ENCODE measurements around the gene PFKFB3. TPM values are rescaled to one million over a fixed set of nuclear protein-coding genes. Genes with fewer than 3 reads are reported as not detected.
"Not testable (repeated sequence)": the region's sequence is repeated elsewhere in the genome, so short reads cannot be mapped to it uniquely, and the experiment has no call there.

Gene PFKFB3
- total RNA-seq, 1 donor from 2014 or later = 52.4 TPM

- H3K9me3 ChIP-seq (ENCODE audit: insufficient read depth, low read depth, low read length) = no peaks in the 10 kb centered on the region
- H3K4me1 Mint-ChIP-seq (ENCODE audit: low read depth, unreplicated experiment) = peaks cover 8% of the 10 kb centered on the region
- H3K9me3 Mint-ChIP-seq (ENCODE audit: unreplicated experiment) = no peaks in the 10 kb centered on the region
Measured at GRCh38 chr10:6191147-6191546, 11.6 kb upstream of the PFKFB3 start.

GRCh38 chr10:6191569-6191968, 11.2 kb upstream of the PFKFB3 start:
- Histone ChIP-seq H3K4me1 (ENCODE audit: insufficient read depth, low read length) (peaks cover 22% of the 10 kb centered on the region), H2AFZ (ENCODE audit: low read depth, low read length) (no peak overlapping the region), H3K9me3 (ENCODE audit: insufficient read depth, low read depth, low read length) (no peaks in the 10 kb centered on the region), H3K79me2 (ENCODE audit: insufficient read depth, low read length) (peaks cover 9% of the 10 kb centered on the region), H4K20me1 (ENCODE audit: insufficient read depth, low read length) (peaks cover 30% of the 10 kb centered on the region), H3K9ac (ENCODE audit: low read length) (no peak overlapping the region), H3K4me2 (ENCODE audit: low read length) (no peak overlapping the region), H3K27me3 (ENCODE audit: insufficient read depth, low read length) (no peaks in the 10 kb centered on the region), H3K4me3 (ENCODE audit: insufficient read depth, low read depth, low read length) (no peak overlapping the region), H3K27ac (ENCODE audit: low read depth, low read length) (no peak overlapping the region), H3K36me3 (ENCODE audit: insufficient read depth, low read length) (no peaks in the 10 kb centered on the region)
- Mint-ChIP-seq H3K9me3 (ENCODE audit: unreplicated experiment) (no peaks in the 10 kb centered on the region), H3K27ac (ENCODE audit: unreplicated experiment) (no peak overlapping the region), H3K4me3 (ENCODE audit: unreplicated experiment) (no peak overlapping the region), H3K4me1 (ENCODE audit: low read depth, unreplicated experiment) (peaks cover 4% of the 10 kb centered on the region), H3K27me3 (ENCODE audit: low read depth, unreplicated experiment) (peaks cover 2% of the 10 kb centered on the region), H3K36me3 (ENCODE audit: low read depth, unreplicated experiment) (peaks cover 6% of the 10 kb centered on the region)
- no peak for FAIRE-seq
- no peak for TF ChIP-seq EZH2 (IDR thresholded peaks at IDR 0.05; ENCODE audit: insufficient read depth, low read length)
- TF ChIP-seq, protein P1, sequence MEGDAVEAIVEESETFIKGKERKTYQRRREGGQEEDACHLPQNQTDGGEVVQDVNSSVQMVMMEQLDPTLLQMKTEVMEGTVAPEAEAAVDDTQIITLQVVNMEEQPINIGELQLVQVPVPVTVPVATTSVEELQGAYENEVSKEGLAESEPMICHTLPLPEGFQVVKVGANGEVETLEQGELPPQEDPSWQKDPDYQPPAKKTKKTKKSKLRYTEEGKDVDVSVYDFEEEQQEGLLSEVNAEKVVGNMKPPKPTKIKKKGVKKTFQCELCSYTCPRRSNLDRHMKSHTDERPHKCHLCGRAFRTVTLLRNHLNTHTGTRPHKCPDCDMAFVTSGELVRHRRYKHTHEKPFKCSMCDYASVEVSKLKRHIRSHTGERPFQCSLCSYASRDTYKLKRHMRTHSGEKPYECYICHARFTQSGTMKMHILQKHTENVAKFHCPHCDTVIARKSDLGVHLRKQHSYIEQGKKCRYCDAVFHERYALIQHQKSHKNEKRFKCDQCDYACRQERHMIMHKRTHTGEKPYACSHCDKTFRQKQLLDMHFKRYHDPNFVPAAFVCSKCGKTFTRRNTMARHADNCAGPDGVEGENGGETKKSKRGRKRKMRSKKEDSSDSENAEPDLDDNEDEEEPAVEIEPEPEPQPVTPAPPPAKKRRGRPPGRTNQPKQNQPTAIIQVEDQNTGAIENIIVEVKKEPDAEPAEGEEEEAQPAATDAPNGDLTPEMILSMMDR (IDR thresholded peaks at IDR 0.05; ENCODE audit: insufficient read depth, low read depth, low read length) = no peak
- DNase-seq (ENCODE audit: low read depth) = no peak

More at GRCh38 chr10:6191147-6191546, 11.6 kb upstream of the PFKFB3 start:
- Histone ChIP-seq H3K4me3 (ENCODE audit: insufficient read depth, low read depth, low read length) (no peak overlapping the region), H4K20me1 (ENCODE audit: insufficient read depth, low read length) (peaks cover 30% of the 10 kb centered on the region), H3K27ac (ENCODE audit: low read depth, low read length) (no peak overlapping the region), H3K4me2 (ENCODE audit: low read length) (no peak overlapping the region), H2AFZ (ENCODE audit: low read depth, low read length) (no peak overlapping the region), H3K79me2 (ENCODE audit: insufficient read depth, low read length) (peaks cover 9% of the 10 kb centered on the region), H3K4me1 (ENCODE audit: insufficient read depth, low read length) (peaks cover 22% of the 10 kb centered on the region), H3K27me3 (ENCODE audit: insufficient read depth, low read length) (no peaks in the 10 kb centered on the region), H3K36me3 (ENCODE audit: insufficient read depth, low read length) (no peaks in the 10 kb centered on the region), H3K9ac (ENCODE audit: low read length) (no peak overlapping the region)
- H3K27me3 Mint-ChIP-seq (ENCODE audit: low read depth, unreplicated experiment) = peaks cover 2% of the 10 kb centered on the region
- H3K4me3 Mint-ChIP-seq (ENCODE audit: unreplicated experiment) = no peak overlapping the region
- DNase-seq (ENCODE audit: low read depth) (no peak), FAIRE-seq (no peak)
- TF ChIP-seq EZH2 (IDR thresholded peaks at IDR 0.05; ENCODE audit: insufficient read depth, low read length) = no peak
- TF ChIP-seq, protein P1 (IDR thresholded peaks at IDR 0.05; ENCODE audit: insufficient read depth, low read depth, low read length) = no peak
- peaks cover 6% of the 10 kb centered on the region for H3K36me3 Mint-ChIP-seq (ENCODE audit: low read depth, unreplicated experiment)
- no peak overlapping the region for H3K27ac Mint-ChIP-seq (ENCODE audit: unreplicated experiment)

- not testable (repeated sequence) for H3K9me3 Mint-ChIP-seq (ENCODE audit: unreplicated experiment); DNase-seq (ENCODE audit: low read depth); H3K4me3 Mint-ChIP-seq (ENCODE audit: unreplicated experiment); H3K9ac ChIP-seq (ENCODE audit: low read length); H3K27ac ChIP-seq (ENCODE audit: low read depth, low read length); H3K79me2 ChIP-seq (ENCODE audit: insufficient read depth, low read length); FAIRE-seq; H3K4me2 ChIP-seq (ENCODE audit: low read length); H3K36me3 ChIP-seq (ENCODE audit: insufficient read depth, low read length); H3K9me3 ChIP-seq (ENCODE audit: insufficient read depth, low read depth, low read length); H3K36me3 Mint-ChIP-seq (ENCODE audit: low read depth, unreplicated experiment); H2AFZ ChIP-seq (ENCODE audit: low read depth, low read length); H3K27me3 Mint-ChIP-seq (ENCODE audit: low read depth, unreplicated experiment); H3K27me3 ChIP-seq (ENCODE audit: insufficient read depth, low read length); H3K4me1 Mint-ChIP-seq (ENCODE audit: low read depth, unreplicated experiment); H3K4me3 ChIP-seq (ENCODE audit: insufficient read depth, low read depth, low read length); H3K27ac Mint-ChIP-seq (ENCODE audit: unreplicated experiment)
- peaks cover 30% of the 10 kb centered on the region for H4K20me1 ChIP-seq (ENCODE audit: insufficient read depth, low read length)
- peaks cover 22% of the 10 kb centered on the region for H3K4me1 ChIP-seq (ENCODE audit: insufficient read depth, low read length)
Measured at GRCh38 chr10:6193342-6193741, 9.4 kb upstream of the PFKFB3 start.

Measured in astrocyte (in vitro differentiated cells and primary cell).